SK-N-SH (cell line): Measurements from ENCODE around the gene NRSN1. TPM values are rescaled to one million over a fixed set of nuclear protein-coding genes. Genes with fewer than 3 reads are reported as not detected.

Experiments
- CTCF ChIA-PET: fragments of 300-600, 350-600 bp; formaldehyde crosslinking; extraction: SDS; loops from one replicate; lab custom pipeline; 2021; lab: Yijun Ruan, JAX
- POLR2A ChIA-PET: fragments of 350-600 bp; sonication (Branson Sonifier 250); formaldehyde crosslinking; extraction: SDS; loops from one replicate; lab custom pipeline; 2020; ENCODE audit warnings: antibody characterized with exemption, inconsistent platforms; lab: Yijun Ruan, JAX
- DNase-seq: peaks from one replicate; pipeline ENCODE4 v3.0.0; 2012
- H2AFZ ChIP-seq: fragments of 200-600 bp; sonication (generic); 2 replicates; pipeline ENCODE4 v1.8.1; 2016; ENCODE audit warnings: antibody characterized with exemption, mild to moderate bottlenecking, low read depth
- H3F3A ChIP-seq: fragments of 200-600 bp; sonication (generic); replicated peaks from 2 replicates; pipeline ENCODE3; 2016; ENCODE audit warnings: antibody characterized with exemption, mild to moderate bottlenecking; ENCODE audit not compliant: insufficient read depth
- H3K27ac ChIP-seq, 2 experiments: fragments of 200-500 bp in 1 of 2; fragments of 200-600 bp in 1 of 2; sonication (Bioruptor generic) in 1 of 2; sonication (generic), shearing (Covaris generic) in 1 of 2; 2 replicates each; pipeline versions ENCODE4 v1.5.1 to v1.6.1; 2014 to 2016; ENCODE audit warnings: low read depth in 2 of 2, inconsistent platforms in 1 of 2, low read length in 1 of 2, mild to moderate bottlenecking in 1 of 2, mixed read lengths in 1 of 2
- H3K27me3 ChIP-seq: fragments of 200-600 bp; sonication (generic), shearing (Covaris generic); 2 replicates; pipeline ENCODE4 v1.6.1; 2016; ENCODE audit warnings: mixed run types; ENCODE audit not compliant: insufficient read depth
- H3K36me3 ChIP-seq, 2 experiments: fragments of 200-500 bp in 1 of 2; fragments of 200-600 bp in 1 of 2; sonication (Bioruptor generic) in 1 of 2; sonication (generic) in 1 of 2; replicated peaks in 1 of 2; 2 replicates each; pipeline versions ENCODE3 to v1.5.1; 2014 to 2016; ENCODE audit warnings: low read length in 1 of 2, mild to moderate bottlenecking in 1 of 2; ENCODE audit not compliant: insufficient read depth in 2 of 2, control insufficient read depth in 1 of 2
- H3K4me1 ChIP-seq, 2 experiments: fragments of 200-500 bp in 1 of 2; fragments of 200-600 bp in 1 of 2; sonication (Bioruptor generic) in 1 of 2; sonication (generic), shearing (Covaris generic) in 1 of 2; 2 replicates each; pipeline versions ENCODE4 v1.5.1 to v1.6.1; 2014 to 2016; ENCODE audit warnings: low read depth in 1 of 2, low read length in 1 of 2, mixed run types in 1 of 2; ENCODE audit not compliant: insufficient read depth in 2 of 2, control insufficient read depth in 1 of 2
- H3K4me2 ChIP-seq: fragments of 200-600 bp; sonication (generic), shearing (Covaris generic); 2 replicates; pipeline ENCODE4 v1.6.1; 2017; ENCODE audit warnings: mixed run types
- H3K4me3 ChIP-seq, 2 experiments: fragments of 200-500 bp in 1 of 2; fragments of 200-600 bp in 1 of 2; sonication (Bioruptor generic) in 1 of 2; sonication (generic), shearing (Covaris generic) in 1 of 2; 2 replicates each; pipeline versions ENCODE4 v1.5.1 to v1.8.1; 2014 to 2016; ENCODE audit warnings: low read depth in 2 of 2, inconsistent platforms in 1 of 2, low read length in 1 of 2, mild to moderate bottlenecking in 1 of 2, mixed read lengths in 1 of 2, moderate library complexity in 1 of 2
- H3K79me2 ChIP-seq: fragments of 200-600 bp; sonication (generic); 2 replicates; pipeline ENCODE4 v1.8.1; 2017; ENCODE audit warnings: mild to moderate bottlenecking; ENCODE audit not compliant: insufficient read depth
- H3K9ac ChIP-seq: fragments of 200-600 bp; sonication (generic); 2 replicates; pipeline ENCODE4 v1.6.1; 2017; ENCODE audit warnings: mixed run types
- H3K9me2 ChIP-seq: fragments of 200-600 bp; sonication (generic); 2 replicates; pipeline ENCODE4 v1.6.1; 2017; ENCODE audit warnings: mixed run types
- H3K9me3 ChIP-seq: fragments of 200-600 bp; sonication (generic); 2 replicates; pipeline ENCODE4 v1.6.1; 2017; ENCODE audit warnings: mixed run types, mild to moderate bottlenecking, moderate library complexity
- H4K20me1 ChIP-seq: fragments of 200-600 bp; sonication (generic); 2 replicates; pipeline ENCODE4 v1.6.1; 2017; ENCODE audit warnings: mild to moderate bottlenecking, mixed run types; ENCODE audit not compliant: insufficient read depth
- CHD2 ChIP-seq: fragments of 150-350 bp; IDR thresholded peaks from 2 replicates; pipeline ENCODE4 v1.6.1; 2018; ENCODE audit warnings: low read length; ENCODE audit not compliant: partially characterized antibody
- EP300 ChIP-seq, 2 experiments: IDR thresholded peaks; 2 replicates each; pipeline versions ENCODE4 v1.4.0 to v1.6.1; 2012; ENCODE audit warnings: borderline replicate concordance in 1 of 2, low read depth in 1 of 2, low read length in 1 of 2
- FOXM1 ChIP-seq: IDR thresholded peaks from 2 replicates; pipeline ENCODE4 v1.4.0; 2012; ENCODE audit warnings: low read depth, mild to moderate bottlenecking
- MEF2A ChIP-seq: IDR thresholded peaks from 2 replicates; pipeline ENCODE4 v1.4.0; 2012; ENCODE audit warnings: low read depth, borderline replicate concordance
- MXI1 ChIP-seq: IDR thresholded peaks from 2 replicates; pipeline ENCODE4 v1.6.1; 2012; ENCODE audit warnings: mild to moderate bottlenecking, low read depth, low read length, improper control_type of control experiment
- NFIC ChIP-seq: IDR thresholded peaks from 2 replicates; pipeline ENCODE4 v1.4.0; 2012; ENCODE audit warnings: borderline replicate concordance
- PBX3 ChIP-seq: IDR thresholded peaks from 2 replicates; pipeline ENCODE4; 2012
- RCOR1 ChIP-seq: fragments of 150-350 bp; IDR thresholded peaks from 2 replicates; pipeline ENCODE4 v1.6.1; 2017; ENCODE audit warnings: antibody characterized with exemption, low read length
- REST ChIP-seq: IDR thresholded peaks from 2 replicates; pipeline ENCODE4 v1.6.1; 2012; ENCODE audit warnings: mild to moderate bottlenecking, low read depth, low read length, moderate library complexity
- RXRA ChIP-seq: IDR thresholded peaks from 2 replicates; pipeline ENCODE4 v1.4.0; 2012; ENCODE audit warnings: low read depth, mild to moderate bottlenecking, borderline replicate concordance
- SMC3 ChIP-seq: IDR thresholded peaks from 2 replicates; pipeline ENCODE4 v1.6.1; 2012; ENCODE audit warnings: low read depth, low read length, improper control_type of control experiment
- TAF1 ChIP-seq: IDR thresholded peaks from 2 replicates; pipeline ENCODE4 v1.6.1; 2012; ENCODE audit warnings: low read depth, mild to moderate bottlenecking, low read length, moderate library complexity, borderline replicate concordance
- TEAD4 ChIP-seq: IDR thresholded peaks from 2 replicates; pipeline ENCODE4 v1.4.0; 2012; ENCODE audit warnings: mild to moderate bottlenecking, borderline replicate concordance; ENCODE audit not compliant: insufficient read depth
- USF2 ChIP-seq: fragments of 150-350 bp; IDR thresholded peaks from 2 replicates; pipeline ENCODE4 v1.6.1; 2017; ENCODE audit warnings: antibody characterized with exemption, low read length, low read depth, borderline replicate concordance
- WGBS: methylation state at CpG from one replicate; pipeline ENCODE4 v1.1.6; 2017; ENCODE audit warnings: low lambda C conversion rate; 5-methylcytosine and 5-hydroxymethylcytosine counted together
- polyA plus RNA-seq, 3 experiments: library from polyadenylated mRNA; depleted of rRNA; stranded (reverse); fragments of >200 nt; gene quantifications; 2 replicates each; pipeline ENCODE4 v1.2.3, GENCODE V29; 2012

Gene NRSN1
- polyA plus RNA-seq, 1 of the 3 experiments (the other 2 are of a cell fraction) = 0.02 TPM

GRCh38 chr6:24149296-24149695, 23.3 kb downstream of the NRSN1 start:
- CTCF ChIA-PET = no interaction called here
- no peak for DNase-seq
- H3K27me3 ChIP-seq = no peaks in the 10 kb centered on the region

GRCh38 chr6:24149836-24150235, 23.8 kb downstream of the NRSN1 start:
- H3F3A ChIP-seq = no peaks in the 10 kb centered on the region
- ChIA-PET CTCF (no interaction called here), POLR2A (no interaction called here)
- H3K4me2 ChIP-seq = no peak overlapping the region
- H3K9me3 ChIP-seq = 0 out of 2 replicates have a peak, but pooled peaks cover 9% of the 10 kb centered on the region
- H3K9ac ChIP-seq = no peak overlapping the region
- H3K4me1 ChIP-seq = no peaks in the 10 kb centered on the region
- no peaks in the 10 kb centered on the region for H3K79me2 ChIP-seq
- no peaks in the 10 kb centered on the region for H4K20me1 ChIP-seq
- WGBS = 12% methylated on average over 3 of the region's 3 CpGs
- H3K27ac ChIP-seq = no peak overlapping the region
- DNase-seq = no peak
- H3K4me3 ChIP-seq = no peak overlapping the region
- no peaks in the 10 kb centered on the region for H3K9me2 ChIP-seq
- no peaks in the 10 kb centered on the region for H3K27me3 ChIP-seq
- TF ChIP-seq RXRA (no peak), EP300 (IDR thresholded peaks at IDR 0.05; ENCODE audit: borderline replicate concordance in 1 of 2, low read depth in 1 of 2, low read length in 1 of 2) (no peak), PBX3 (no peak), MXI1 (no peak)
- H2AFZ ChIP-seq = no peak overlapping the region
- H3K36me3 ChIP-seq = no peaks in the 10 kb centered on the region

More at GRCh38 chr6:24149296-24149695, 23.3 kb downstream of the NRSN1 start:
- POLR2A ChIA-PET = no interaction called here
- H3K9ac ChIP-seq = no peak overlapping the region
- no peaks in the 10 kb centered on the region for H3K4me1 ChIP-seq
- H3K79me2 ChIP-seq = no peaks in the 10 kb centered on the region
- no peaks in the 10 kb centered on the region for H3K9me2 ChIP-seq
- H3F3A ChIP-seq = no peaks in the 10 kb centered on the region
- H3K4me3 ChIP-seq = no peak overlapping the region
- 0 out of 2 replicates have a peak, but pooled peaks cover 9% of the 10 kb centered on the region for H3K9me3 ChIP-seq
- no peak overlapping the region for H3K4me2 ChIP-seq
- no peak overlapping the region for H2AFZ ChIP-seq
- no peaks in the 10 kb centered on the region for H4K20me1 ChIP-seq
- no peak for TF ChIP-seq REST
- no peak for TF ChIP-seq SMC3
- TF ChIP-seq TAF1 = no peak
- no peak for TF ChIP-seq EP300 (IDR thresholded peaks at IDR 0.05; ENCODE audit: borderline replicate concordance in 1 of 2, low read depth in 1 of 2, low read length in 1 of 2)
- no peak for TF ChIP-seq RCOR1
- no peak for TF ChIP-seq USF2
- no peak for TF ChIP-seq NFIC
- TF ChIP-seq MEF2A = no peak
- no peak for TF ChIP-seq FOXM1
- TF ChIP-seq TEAD4 = no peak
- no peak for TF ChIP-seq CHD2
- H3K27ac ChIP-seq = no peak overlapping the region
- H3K36me3 ChIP-seq = no peaks in the 10 kb centered on the region
